ENCODE measurements around the gene METTL3. TPM values are rescaled to one million over a fixed set of nuclear protein-coding genes. Genes with fewer than 3 reads are reported as not detected.

METTL3 gene
- total RNA-seq, 8 experiments from 2014 or later, result 26.6 to 76.2 (median 49.8) TPM

Other genes starting within 250 kb of the METTL3 start
- gene HNRNPC, start 241.9 kb downstream of the METTL3 start, total RNA-seq, result 1,000 to 10,000 TPM in 1 of 8 experiments, 100 to 1,000 TPM in 7; 566 to 1,062 (median 843) TPM
- under 1 TPM in 6 of 8 experiments, not detected in 2; 0.33 to 0.92 (median 0.52) TPM for gene RPGRIP1, start 231.3 kb downstream of the METTL3 start, total RNA-seq
- gene SUPT16H, start 127.3 kb downstream of the METTL3 start, total RNA-seq, result 100 to 1,000 TPM in 3 of 8 experiments, 10 to 100 TPM in 5; 67.9 to 155 (median 81.9) TPM
- gene CHD8, start 55.2 kb downstream of the METTL3 start, total RNA-seq, result 100 to 1,000 TPM in 2 of 8 experiments, 10 to 100 TPM in 6; 48.7 to 114 (median 81.1) TPM
- 10 to 100 TPM; 23.8 to 61.2 (median 47.8) TPM for gene RAB2B, start 34.4 kb downstream of the METTL3 start, total RNA-seq
- gene TOX4, start 34.1 kb downstream of the METTL3 start, total RNA-seq, result 10 to 100 TPM; 25.1 to 59.3 (median 35.3) TPM
- gene SALL2, start 15.0 kb upstream of the METTL3 start, total RNA-seq, result 10 to 100 TPM in 7 of 8 experiments, under 1 TPM in 1; 0.66 to 92.5 (median 37.5) TPM
- under 1 TPM in 2 of 8 experiments, not detected in 6; 0.24 to 0.36 TPM for gene OR10G3, start 68.7 kb upstream of the METTL3 start, total RNA-seq
- under 1 TPM in 2 of 8 experiments, not detected in 6; 0.18 to 0.33 TPM for gene OR10G2, start 123.6 kb upstream of the METTL3 start, total RNA-seq
- under 1 TPM in 1 of 8 experiments, not detected in 7; 0.57 TPM for gene OR4E2, start 142.5 kb upstream of the METTL3 start, total RNA-seq
- under 1 TPM in 4 of 8 experiments, not detected in 4; 0.18 to 0.52 (median 0.31) TPM for gene OR4E1, start 162.5 kb upstream of the METTL3 start, total RNA-seq